GM18867 (cell line): Measurements from ENCODE around the gene SLC29A4.
"Not testable (repeated sequence)": the region's sequence is repeated elsewhere in the genome, so short reads cannot be mapped to it uniquely, and the experiment has no call there.

Experiments
- ATAC-seq: cut with Tn5 transposase; IDR thresholded peaks from one replicate; pipeline ENCODE4 v1.9.1; 2021; ENCODE audit warnings: mild to moderate bottlenecking, moderate library complexity; ENCODE audit not compliant: unreplicated experiment

The SLC29A4 gene

GRCh38 chr7:5273831-5274405 is 8.8 kb upstream of the SLC29A4 start:
- ATAC-seq = not testable (repeated sequence)

GRCh38 chr7:5274441-5274840 is 8.3 kb upstream of the SLC29A4 start:
- no peak for ATAC-seq

- not testable (repeated sequence) for ATAC-seq
Observed at GRCh38 chr7:5274985-5275431, 7.7 kb upstream of the SLC29A4 start.

- ATAC-seq = not testable (repeated sequence)
Observed at GRCh38 chr7:5275510-5275909, 7.2 kb upstream of the SLC29A4 start.

- ATAC-seq = not testable (repeated sequence)
Observed at GRCh38 chr7:5276123-5276522, 6.6 kb upstream of the SLC29A4 start.

- no peak for ATAC-seq
Observed at GRCh38 chr7:5276611-5277010, 6.1 kb upstream of the SLC29A4 start.

GRCh38 chr7:5278766-5279165 is 4.0 kb upstream of the SLC29A4 start:
- no peak for ATAC-seq

- ATAC-seq = no peak
Observed at GRCh38 chr7:5279734-5280133, 3.0 kb upstream of the SLC29A4 start.

- not testable (repeated sequence) for ATAC-seq
Observed at GRCh38 chr7:5281598-5282500, 894 bp upstream of the SLC29A4 start.

GRCh38 chr7:5283421-5284303 is 919 bp downstream of the SLC29A4 start:
- ATAC-seq = no peak

- no peak for ATAC-seq
Observed at GRCh38 chr7:5284304-5285281, 1.9 kb downstream of the SLC29A4 start.

- ATAC-seq = no peak
Observed at GRCh38 chr7:5286933-5287332, 4.2 kb downstream of the SLC29A4 start.

- not testable (repeated sequence) for ATAC-seq
Observed at GRCh38 chr7:5287373-5287772, 4.6 kb downstream of the SLC29A4 start.

GRCh38 chr7:5287802-5288201 is 5.1 kb downstream of the SLC29A4 start:
- ATAC-seq = no peak

- ATAC-seq = not testable (repeated sequence)
Observed at GRCh38 chr7:5288560-5288959, 5.8 kb downstream of the SLC29A4 start.

- no peak for ATAC-seq
Observed at GRCh38 chr7:5289355-5289754, 6.6 kb downstream of the SLC29A4 start.

GRCh38 chr7:5291301-5291700 is 8.6 kb downstream of the SLC29A4 start:
- no peak for ATAC-seq

- not testable (repeated sequence) for ATAC-seq
Observed at GRCh38 chr7:5291711-5292335, 9.1 kb downstream of the SLC29A4 start.

- ATAC-seq = no peak
Observed at GRCh38 chr7:5294169-5294987, 11.6 kb downstream of the SLC29A4 start.
